Dermis blood vessel endothelial cell (primary cell): ENCODE measurements around the gene PDE6C. TPM values are rescaled to one million over a fixed set of nuclear protein-coding genes. Genes with fewer than 3 reads are reported as not detected.

Experiments used
- DNase-seq: peaks from one replicate; pipeline ENCODE4 v3.0.0; 2010
- total RNA-seq: library from RNA; depleted of rRNA; stranded (reverse); fragments of >200 nt; gene quantifications from 2 replicates; pipeline ENCODE4 v1.2.3, GENCODE V29; 2014

The PDE6C gene
- total RNA-seq = not detected in 2 replicates

- DNase-seq = no peak
Measured at GRCh38 chr10:93612311-93612710, at the start of gene PDE6C. PDE6C (plus strand) TSS chr10:93612537; CDS start chr10:93612726, 189 bp downstream.

- no peak for DNase-seq
Measured at GRCh38 chr10:93565446-93565845, 46.9 kb upstream of the PDE6C start.

GRCh38 chr10:93566435-93567276 is 45.7 kb upstream of the PDE6C start, which contains the start of gene FFAR4:
FFAR4 (plus strand) TSS chr10:93566665; CDS start chr10:93566721, 56 bp downstream.
- DNase-seq = peak; percentile 6

- DNase-seq = no peak
Measured at GRCh38 chr10:93567277-93568104, 44.8 kb upstream of the PDE6C start.

- no peak for DNase-seq
Measured at GRCh38 chr10:93568105-93568390, 44.3 kb upstream of the PDE6C start.

- no peak for DNase-seq
Measured at GRCh38 chr10:93570383-93570782, 42.0 kb upstream of the PDE6C start.

- DNase-seq = no peak
Measured at GRCh38 chr10:93572606-93573005, 39.7 kb upstream of the PDE6C start.

GRCh38 chr10:93573051-93573909 is 39.1 kb upstream of the PDE6C start:
- DNase-seq = no peak

- no peak for DNase-seq
Measured at GRCh38 chr10:93573924-93574323, 38.4 kb upstream of the PDE6C start.

GRCh38 chr10:93576888-93577287 is 35.4 kb upstream of the PDE6C start:
- DNase-seq = no peak

- DNase-seq = no peak
Measured at GRCh38 chr10:93577565-93577964, 34.8 kb upstream of the PDE6C start.

- DNase-seq = no peak
Measured at GRCh38 chr10:93579089-93579488, 33.2 kb upstream of the PDE6C start.

GRCh38 chr10:93579985-93580711 is 32.2 kb upstream of the PDE6C start:
- DNase-seq = no peak

- DNase-seq = peak; percentile 7
Measured at GRCh38 chr10:93580828-93581227, 31.5 kb upstream of the PDE6C start.

GRCh38 chr10:93584445-93584844 is 27.9 kb upstream of the PDE6C start:
- no peak for DNase-seq

- no peak for DNase-seq
Measured at GRCh38 chr10:93589648-93590562, 22.4 kb upstream of the PDE6C start.

GRCh38 chr10:93590638-93591037 is 21.7 kb upstream of the PDE6C start:
- DNase-seq = no peak

- DNase-seq = no peak
Measured at GRCh38 chr10:93591065-93591808, 21.1 kb upstream of the PDE6C start.

GRCh38 chr10:93593254-93593653 is 19.1 kb upstream of the PDE6C start:
- no peak for DNase-seq

- no peak for DNase-seq
Measured at GRCh38 chr10:93593749-93594148, 18.6 kb upstream of the PDE6C start.
